HG03280 (cell line): ENCODE results near the gene MGMT.

Experiments
- ATAC-seq: cut with Tn5 transposase; IDR thresholded peaks from one replicate; pipeline ENCODE4 v1.9.1; 2021; ENCODE audit warnings: mild to moderate bottlenecking, moderate library complexity; ENCODE audit not compliant: unreplicated experiment

The MGMT gene

GRCh38 chr10:129517680-129518057, 50.6 kb downstream of the MGMT start:
- ATAC-seq: no peak

- ATAC-seq: no peak
These were observed 51.8 kb downstream of the MGMT start for GRCh38 chr10:129518793-129519192.

- no peak for ATAC-seq
These were observed 53.5 kb downstream of the MGMT start for GRCh38 chr10:129520440-129521080.

- ATAC-seq: no peak
These were observed 54.4 kb downstream of the MGMT start for GRCh38 chr10:129521161-129522025.

GRCh38 chr10:129522041-129522585, 55.1 kb downstream of the MGMT start:
- ATAC-seq: no peak

- no peak for ATAC-seq
These were observed 56.1 kb downstream of the MGMT start for GRCh38 chr10:129523031-129523722.

- ATAC-seq: no peak
These were observed 56.8 kb downstream of the MGMT start for GRCh38 chr10:129523723-129524316.

- no peak for ATAC-seq
These were observed 57.9 kb downstream of the MGMT start for GRCh38 chr10:129524936-129525335.

- ATAC-seq: no peak
These were observed 58.4 kb downstream of the MGMT start for GRCh38 chr10:129525401-129525801.

- no peak for ATAC-seq
These were observed 59.9 kb downstream of the MGMT start for GRCh38 chr10:129526943-129527342.

GRCh38 chr10:129528376-129528978, 61.4 kb downstream of the MGMT start:
- no peak for ATAC-seq

- ATAC-seq: no peak
These were observed 63.5 kb downstream of the MGMT start for GRCh38 chr10:129530581-129530980.

GRCh38 chr10:129531195-129531968, 64.3 kb downstream of the MGMT start:
- ATAC-seq: no peak

GRCh38 chr10:129531969-129532660, 65.1 kb downstream of the MGMT start:
- ATAC-seq: no peak

GRCh38 chr10:129532838-129533237, 65.8 kb downstream of the MGMT start:
- ATAC-seq: no peak

- no peak for ATAC-seq
These were observed 66.2 kb downstream of the MGMT start for GRCh38 chr10:129533281-129533680.

- ATAC-seq: no peak
These were observed 67.8 kb downstream of the MGMT start for GRCh38 chr10:129534826-129535225.

GRCh38 chr10:129536336-129536735, 69.3 kb downstream of the MGMT start:
- ATAC-seq: no peak

- ATAC-seq: no peak
These were observed 70.1 kb downstream of the MGMT start for GRCh38 chr10:129537151-129537550.
